GM08714 (cell line): Measurements from ENCODE around the gene PDE11A.

Experiments used
- H3K4me3 ChIP-seq: fragments of 200-500 bp; sonication (Bioruptor generic); 2 replicates; pipeline ENCODE4 v1.5.1; 2014; ENCODE audit warnings: mild to moderate bottlenecking, low read length, inconsistent platforms
- ZNF274 ChIP-seq: IDR thresholded peaks from 2 replicates; pipeline ENCODE4 v1.6.1; 2012; ENCODE audit warnings: mild to moderate bottlenecking, low read depth, low read length

PDE11A gene

GRCh38 chr2:177727577-177728398, 344.8 kb downstream of the PDE11A start:
- H3K4me3 ChIP-seq: no peak overlapping the region
- TF ChIP-seq ZNF274: no peak

- H3K4me3 ChIP-seq: no peak overlapping the region
- no peak for TF ChIP-seq ZNF274
Observed at GRCh38 chr2:177726931-177727348, 345.6 kb downstream of the PDE11A start.

- TF ChIP-seq ZNF274: no peak
- no peak overlapping the region for H3K4me3 ChIP-seq
Observed at GRCh38 chr2:177724398-177725287, 347.9 kb downstream of the PDE11A start.

GRCh38 chr2:177723235-177723634, 349.3 kb downstream of the PDE11A start:
- no peak for TF ChIP-seq ZNF274
- H3K4me3 ChIP-seq: no peak overlapping the region

- H3K4me3 ChIP-seq: no peak overlapping the region
- TF ChIP-seq ZNF274: no peak
Observed at GRCh38 chr2:177721818-177722567, 350.6 kb downstream of the PDE11A start.

- no peak overlapping the region for H3K4me3 ChIP-seq
- no peak for TF ChIP-seq ZNF274
Observed at GRCh38 chr2:177721087-177721486, 351.5 kb downstream of the PDE11A start.

GRCh38 chr2:177717831-177718618, 354.6 kb downstream of the PDE11A start:
- TF ChIP-seq ZNF274: no peak

GRCh38 chr2:177716484-177716883, 356.1 kb downstream of the PDE11A start:
- no peak for TF ChIP-seq ZNF274

More at GRCh38 chr2:177717831-177718618, 354.6 kb downstream of the PDE11A start:
- H3K4me3 ChIP-seq: no peak overlapping the region

GRCh38 chr2:177715771-177716170, 356.8 kb downstream of the PDE11A start:
- TF ChIP-seq ZNF274: no peak
- H3K4me3 ChIP-seq: no peak overlapping the region

More at GRCh38 chr2:177716484-177716883, 356.1 kb downstream of the PDE11A start:
- H3K4me3 ChIP-seq: no peak overlapping the region

GRCh38 chr2:177714704-177715103, 357.9 kb downstream of the PDE11A start:
- no peak overlapping the region for H3K4me3 ChIP-seq
- TF ChIP-seq ZNF274: no peak

GRCh38 chr2:177712462-177712861, 360.1 kb downstream of the PDE11A start:
- no peak for TF ChIP-seq ZNF274

GRCh38 chr2:177711483-177712265, 360.9 kb downstream of the PDE11A start:
- TF ChIP-seq ZNF274: no peak
- no peak overlapping the region for H3K4me3 ChIP-seq

More at GRCh38 chr2:177712462-177712861, 360.1 kb downstream of the PDE11A start:
- H3K4me3 ChIP-seq: no peak overlapping the region
